GM06990 (cell line): ENCODE measurements around the gene DNAJA4.

Experiments used
- DNase-seq: peaks from one replicate; pipeline ENCODE4 v3.0.0-alpha.2; 2011; ENCODE audit not compliant: insufficient read length; ENCODE audit errors: extremely low read depth
- H3K27me3 ChIP-seq: replicated peaks from 2 replicates; pipeline ENCODE4 v1.6.0; 2011; ENCODE audit warnings: low read length; ENCODE audit not compliant: control insufficient read depth, insufficient read depth
- H3K36me3 ChIP-seq: 2 replicates; pipeline ENCODE4 v1.5.1; 2011; ENCODE audit warnings: low read length; ENCODE audit not compliant: control insufficient read depth, insufficient read depth
- H3K4me3 ChIP-seq: replicated peaks from 2 replicates; pipeline ENCODE4 v1.5.1; 2011; ENCODE audit warnings: low read depth, mild to moderate bottlenecking, control low read depth, low read length
- TF ChIP-seq, protein P1 (sequence below): IDR thresholded peaks from 2 replicates; pipeline ENCODE4 v1.5.1; 2011; ENCODE audit warnings: low read length, control low read depth, mild to moderate bottlenecking, inconsistent platforms; ENCODE audit not compliant: insufficient read depth, poor library complexity, severe bottlenecking

The DNAJA4 gene

DNA sequence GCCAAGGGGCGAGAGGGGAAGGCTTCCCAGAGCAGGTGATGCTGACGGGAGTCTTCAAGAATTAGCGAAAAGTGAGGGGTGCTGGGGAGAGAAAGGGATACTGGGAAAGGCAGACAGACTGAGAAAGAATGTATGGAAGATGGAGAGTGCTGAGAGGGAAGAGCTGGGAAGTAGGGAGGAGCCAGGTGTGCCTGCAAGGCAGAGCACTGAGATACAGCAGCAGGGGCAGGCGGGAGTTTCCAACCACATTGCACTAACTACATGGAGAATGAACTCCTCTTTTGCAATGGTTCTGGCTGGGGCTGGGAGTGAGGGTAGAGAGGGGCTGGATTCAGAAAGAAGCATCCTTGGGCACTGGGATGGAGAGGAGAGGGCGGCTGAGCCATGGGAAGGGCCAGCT, 59.8 kb downstream of the DNAJA4 start:
- Histone ChIP-seq H3K27me3 (no peaks in the 10 kb centered on the region), H3K36me3 (no peaks in the 10 kb centered on the region), H3K4me3 (no peak overlapping the region)
- DNase-seq, result no peak
- TF ChIP-seq, protein P1, sequence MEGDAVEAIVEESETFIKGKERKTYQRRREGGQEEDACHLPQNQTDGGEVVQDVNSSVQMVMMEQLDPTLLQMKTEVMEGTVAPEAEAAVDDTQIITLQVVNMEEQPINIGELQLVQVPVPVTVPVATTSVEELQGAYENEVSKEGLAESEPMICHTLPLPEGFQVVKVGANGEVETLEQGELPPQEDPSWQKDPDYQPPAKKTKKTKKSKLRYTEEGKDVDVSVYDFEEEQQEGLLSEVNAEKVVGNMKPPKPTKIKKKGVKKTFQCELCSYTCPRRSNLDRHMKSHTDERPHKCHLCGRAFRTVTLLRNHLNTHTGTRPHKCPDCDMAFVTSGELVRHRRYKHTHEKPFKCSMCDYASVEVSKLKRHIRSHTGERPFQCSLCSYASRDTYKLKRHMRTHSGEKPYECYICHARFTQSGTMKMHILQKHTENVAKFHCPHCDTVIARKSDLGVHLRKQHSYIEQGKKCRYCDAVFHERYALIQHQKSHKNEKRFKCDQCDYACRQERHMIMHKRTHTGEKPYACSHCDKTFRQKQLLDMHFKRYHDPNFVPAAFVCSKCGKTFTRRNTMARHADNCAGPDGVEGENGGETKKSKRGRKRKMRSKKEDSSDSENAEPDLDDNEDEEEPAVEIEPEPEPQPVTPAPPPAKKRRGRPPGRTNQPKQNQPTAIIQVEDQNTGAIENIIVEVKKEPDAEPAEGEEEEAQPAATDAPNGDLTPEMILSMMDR, result no peak

DNA sequence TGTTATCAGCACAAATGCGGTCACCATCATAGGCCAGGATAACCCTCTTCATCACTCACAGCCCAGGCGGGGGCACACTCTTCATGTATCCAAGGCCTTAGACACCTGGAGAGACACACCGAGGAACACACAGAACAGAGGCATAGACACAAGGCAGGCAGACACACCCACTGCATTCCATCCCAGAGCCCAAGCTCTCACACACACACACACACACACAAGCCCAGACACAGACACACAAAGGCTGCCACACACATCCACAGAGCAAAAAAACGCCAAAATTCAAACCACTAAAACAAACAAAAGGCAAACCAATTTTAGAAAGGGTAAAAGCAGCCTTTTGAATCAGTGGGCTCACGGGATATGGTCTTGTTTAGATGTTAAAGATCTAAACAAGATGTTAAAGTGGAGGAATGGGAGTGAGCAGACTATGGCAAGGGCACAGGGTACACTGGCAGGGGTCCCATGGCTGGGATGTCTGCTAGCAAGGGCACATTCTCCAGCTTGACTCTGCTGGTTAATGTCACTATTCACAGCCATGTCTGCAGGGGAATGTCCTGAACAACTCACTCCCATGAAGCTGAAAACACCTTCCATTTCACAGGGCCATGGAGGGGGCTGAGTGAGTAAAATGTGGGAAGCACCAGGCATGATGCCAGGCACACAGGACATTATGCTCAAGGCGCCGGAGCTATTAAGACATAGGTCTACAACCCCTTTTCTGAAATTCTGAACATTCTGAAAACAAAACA, 60.9 kb downstream of the DNAJA4 start:
- TF ChIP-seq, protein P1, result no peak

DNA sequence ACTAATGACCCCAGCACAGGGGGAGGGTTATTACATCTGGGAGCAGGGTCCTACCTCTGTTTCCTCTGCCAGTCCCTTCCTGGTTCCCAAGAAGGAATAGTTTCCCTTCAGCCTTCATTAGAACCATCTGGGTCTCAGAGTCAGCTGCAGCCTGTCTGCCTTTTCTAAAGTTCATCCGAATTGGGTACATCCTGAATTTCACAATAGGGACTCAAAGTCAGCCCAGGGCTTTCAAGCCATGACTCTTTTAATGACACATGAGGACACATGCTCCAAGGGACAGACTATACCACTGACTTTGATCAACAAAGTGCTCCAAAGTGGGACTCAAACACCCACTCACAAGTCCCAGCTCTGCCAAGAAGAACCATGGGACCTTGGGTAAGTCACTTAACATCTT, 63.1 kb downstream of the DNAJA4 start:
- DNase-seq, result no peak
- H3K27me3 ChIP-seq, result no peaks in the 10 kb centered on the region
- TF ChIP-seq, protein P1, result no peak
- no peak overlapping the region for H3K4me3 ChIP-seq
- H3K36me3 ChIP-seq, result no peaks in the 10 kb centered on the region

More for the DNA sequence above, 60.9 kb downstream of the DNAJA4 start:
- no peak for DNase-seq
- Histone ChIP-seq H3K36me3 (no peaks in the 10 kb centered on the region), H3K27me3 (no peaks in the 10 kb centered on the region), H3K4me3 (no peak overlapping the region)

DNA sequence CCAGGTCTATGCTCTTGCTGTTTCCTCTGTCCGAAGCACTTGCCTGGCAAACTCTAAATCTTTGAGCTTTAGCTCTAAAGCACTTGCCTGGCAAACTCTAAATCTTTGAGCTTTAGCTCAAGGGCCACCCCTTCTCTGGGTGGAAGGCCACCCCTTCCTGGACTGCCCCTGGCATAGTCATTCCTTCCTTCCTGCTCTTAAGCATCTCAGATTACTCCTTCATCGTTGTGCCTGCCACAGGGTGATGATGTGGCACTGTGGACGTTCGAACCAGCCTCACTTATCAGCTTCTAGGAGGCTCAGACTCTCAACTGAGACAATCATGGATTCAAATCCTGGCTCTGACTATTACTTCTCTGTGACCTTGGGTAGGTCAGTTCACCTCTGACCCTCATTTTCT, 65.3 kb downstream of the DNAJA4 start:
- no peak overlapping the region for H3K4me3 ChIP-seq
- no peaks in the 10 kb centered on the region for H3K36me3 ChIP-seq
- no peaks in the 10 kb centered on the region for H3K27me3 ChIP-seq
- no peak for DNase-seq
- TF ChIP-seq, protein P1, result no peak
